HG03565 (cell line): ENCODE results near the gene RAB3IL1.

Source experiments
- ATAC-seq: cut with Tn5 transposase; IDR thresholded peaks from one replicate; pipeline ENCODE4 v1.9.1; 2021; ENCODE audit warnings: mild to moderate bottlenecking, moderate library complexity; ENCODE audit not compliant: unreplicated experiment

Gene RAB3IL1

DNA sequence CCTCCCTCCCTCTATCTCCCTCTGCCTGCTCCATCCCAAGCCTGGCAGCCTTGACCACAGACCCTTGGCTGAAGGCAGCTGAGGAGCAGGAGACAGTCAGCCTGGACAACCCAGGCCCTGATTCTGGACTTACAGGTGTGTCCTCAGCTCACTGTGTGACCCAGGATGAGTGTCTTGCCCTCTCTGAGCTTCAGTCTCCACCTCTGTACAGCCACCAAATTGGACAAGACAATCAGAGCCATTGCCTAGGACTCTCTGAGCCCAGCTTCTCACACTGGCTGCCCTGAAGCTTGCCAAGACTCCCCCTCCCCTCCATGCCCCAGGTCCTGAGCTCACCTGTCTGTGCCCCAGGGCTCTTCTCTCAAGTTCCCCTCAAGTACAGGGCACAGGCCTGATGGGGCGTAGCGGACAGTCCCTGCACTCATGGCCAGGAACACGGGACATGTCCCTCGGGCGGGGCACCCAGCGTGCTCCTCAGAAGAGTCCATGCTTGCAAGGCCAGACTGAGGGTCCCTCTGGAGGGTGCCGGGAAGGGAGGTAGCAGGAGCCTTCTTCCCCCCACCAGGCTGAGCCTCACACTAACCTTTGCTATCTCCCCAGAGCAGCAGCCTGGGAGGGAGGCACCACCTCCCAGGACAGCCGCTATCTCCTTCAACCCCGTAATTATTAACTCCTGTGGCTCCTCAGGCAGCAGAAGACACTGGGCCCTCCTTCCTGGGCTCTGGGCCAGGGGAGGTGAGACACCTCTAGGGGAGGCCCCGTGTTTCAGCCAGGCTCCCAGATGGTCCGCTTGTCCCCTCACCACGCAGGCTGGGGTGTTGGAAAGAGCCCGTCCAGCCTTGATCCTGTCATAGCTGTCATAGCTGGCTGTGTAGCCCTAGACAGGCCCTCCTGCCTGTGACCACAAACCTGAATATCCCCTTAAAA lies 2.6 kb upstream of the RAB3IL1 start:
- no peak for ATAC-seq

DNA sequence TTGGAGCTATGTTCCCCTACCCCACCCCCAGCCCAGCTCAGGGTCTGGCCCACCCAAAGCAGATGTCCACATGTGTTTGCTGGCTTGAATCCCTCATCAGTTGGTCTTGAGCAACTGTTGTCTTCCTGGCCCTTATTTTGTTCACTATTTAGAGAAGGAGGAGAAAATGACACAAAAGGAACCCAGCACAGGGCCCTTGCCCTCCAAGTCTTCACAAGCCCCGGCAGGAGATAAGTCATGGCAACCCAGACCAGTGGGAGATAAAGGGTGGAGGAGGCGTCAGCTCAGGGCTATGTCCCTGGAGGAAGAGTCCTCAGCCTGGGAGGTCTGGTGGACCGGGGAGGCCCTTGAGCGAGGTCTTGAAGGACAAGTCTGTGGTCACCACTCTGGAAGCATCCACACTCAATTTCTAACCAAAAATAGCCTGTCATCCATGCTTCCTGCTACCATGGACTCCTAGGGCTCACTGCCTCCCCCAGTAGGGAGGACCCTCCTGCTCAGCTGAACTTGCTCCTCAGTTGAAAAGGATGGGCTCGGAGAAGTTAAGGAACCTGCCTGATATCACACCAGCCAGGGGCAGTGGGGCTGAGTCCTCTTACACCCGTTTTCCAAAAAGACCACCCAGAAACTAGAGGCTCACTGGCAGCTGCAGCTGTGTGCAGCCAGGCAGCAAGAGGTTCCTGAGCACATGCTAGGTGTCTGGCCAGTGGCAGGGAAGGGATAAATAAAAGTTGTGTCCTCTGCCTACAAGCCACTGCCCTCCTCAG lies 1.8 kb upstream of the RAB3IL1 start:
- ATAC-seq, result no peak

DNA sequence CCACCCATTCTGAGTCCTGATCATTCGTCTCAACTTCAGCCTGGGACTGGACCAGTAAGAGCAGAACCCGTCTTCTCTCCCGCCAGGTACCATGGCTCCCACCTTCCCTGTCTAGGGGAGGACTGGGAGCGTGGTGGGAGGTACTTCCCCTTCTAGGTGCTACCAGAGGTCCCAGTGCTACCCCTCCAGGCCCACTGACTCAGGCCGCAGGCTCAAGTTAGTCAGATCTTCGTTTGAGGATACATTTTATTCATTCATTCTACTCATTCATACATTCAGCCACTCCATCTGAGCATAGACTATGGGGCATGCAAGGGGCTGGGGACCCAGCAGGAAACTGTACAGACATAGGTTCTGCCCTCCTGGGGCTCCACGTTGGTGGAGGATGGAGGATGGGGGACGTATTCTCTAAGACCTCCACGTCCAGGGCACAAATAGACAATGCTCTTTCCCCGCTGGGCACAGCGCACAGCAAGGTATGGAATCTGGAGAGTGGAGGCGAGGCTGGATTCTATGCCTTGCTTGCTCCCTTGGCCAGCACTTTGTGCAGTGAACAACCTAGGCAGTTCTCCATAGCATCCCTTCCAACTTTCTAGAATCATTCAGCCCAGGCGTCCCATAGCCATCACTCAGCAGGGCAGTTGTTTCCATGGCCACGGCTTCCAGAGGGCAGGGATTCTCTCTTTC lies 1.0 kb upstream of the RAB3IL1 start:
- no peak for ATAC-seq

DNA sequence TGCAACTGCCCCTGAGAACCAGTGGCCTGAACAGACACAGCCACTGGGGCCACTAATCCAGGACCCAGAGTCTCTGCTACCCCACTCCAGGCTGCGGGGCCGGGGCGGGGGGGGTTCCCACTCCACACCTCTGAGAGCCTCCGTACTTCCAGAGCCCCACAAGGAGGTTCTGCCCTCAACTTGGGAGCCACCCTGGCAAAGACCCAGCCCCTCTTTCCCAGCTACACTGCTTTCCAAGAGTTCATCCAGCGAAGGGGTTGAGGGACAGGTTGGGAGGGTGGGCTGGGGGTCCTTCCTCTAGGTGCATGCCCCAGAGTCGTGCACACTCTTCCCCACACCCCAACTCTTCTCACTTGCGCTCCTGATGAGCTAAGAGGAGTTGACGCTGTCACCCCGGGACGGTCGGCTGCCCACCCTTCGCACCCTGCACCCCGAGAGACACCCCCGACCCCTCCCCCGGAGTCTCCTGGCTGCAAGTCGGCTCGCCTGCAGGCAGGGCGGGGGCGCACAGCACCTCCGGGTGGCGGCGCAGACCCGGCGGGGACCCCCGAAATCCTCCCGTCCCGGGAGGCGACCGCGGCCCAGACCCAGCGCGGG lies 531 bp downstream of the RAB3IL1 start:
- ATAC-seq, result no peak

DNA sequence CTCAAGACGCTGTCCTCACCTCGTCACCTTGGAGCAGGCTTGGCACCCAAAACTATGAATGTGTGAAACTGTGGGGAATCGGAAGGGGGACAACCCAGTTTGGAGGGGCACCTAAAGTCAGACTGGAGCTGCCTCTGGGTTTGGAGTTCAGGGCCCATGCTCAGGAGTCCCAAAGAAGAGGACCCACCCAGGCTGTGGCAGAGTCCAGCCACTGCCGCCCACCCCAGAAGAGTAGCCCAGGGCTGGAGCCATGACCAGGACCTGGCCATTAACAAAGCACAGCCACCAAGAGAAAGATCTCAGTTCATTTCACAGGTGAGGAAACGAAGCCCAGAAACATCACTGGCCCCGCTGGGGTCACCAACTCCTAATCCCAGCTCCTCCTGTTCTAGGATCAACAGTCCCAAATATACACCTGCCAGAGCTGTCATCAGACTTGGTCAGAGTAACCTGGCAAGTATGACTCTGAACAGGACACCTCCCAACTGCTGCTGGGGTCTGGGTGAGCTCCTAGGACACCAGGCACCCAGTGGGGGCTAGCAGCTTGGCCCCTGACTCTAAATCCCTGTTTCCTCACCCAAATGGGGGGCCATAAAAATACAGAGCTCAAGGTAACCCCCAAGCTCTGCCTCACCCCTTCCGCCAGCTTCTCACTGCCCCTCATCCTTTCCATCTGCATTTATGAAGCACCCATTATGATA lies 2.7 kb downstream of the RAB3IL1 start:
- ATAC-seq, result no peak

DNA sequence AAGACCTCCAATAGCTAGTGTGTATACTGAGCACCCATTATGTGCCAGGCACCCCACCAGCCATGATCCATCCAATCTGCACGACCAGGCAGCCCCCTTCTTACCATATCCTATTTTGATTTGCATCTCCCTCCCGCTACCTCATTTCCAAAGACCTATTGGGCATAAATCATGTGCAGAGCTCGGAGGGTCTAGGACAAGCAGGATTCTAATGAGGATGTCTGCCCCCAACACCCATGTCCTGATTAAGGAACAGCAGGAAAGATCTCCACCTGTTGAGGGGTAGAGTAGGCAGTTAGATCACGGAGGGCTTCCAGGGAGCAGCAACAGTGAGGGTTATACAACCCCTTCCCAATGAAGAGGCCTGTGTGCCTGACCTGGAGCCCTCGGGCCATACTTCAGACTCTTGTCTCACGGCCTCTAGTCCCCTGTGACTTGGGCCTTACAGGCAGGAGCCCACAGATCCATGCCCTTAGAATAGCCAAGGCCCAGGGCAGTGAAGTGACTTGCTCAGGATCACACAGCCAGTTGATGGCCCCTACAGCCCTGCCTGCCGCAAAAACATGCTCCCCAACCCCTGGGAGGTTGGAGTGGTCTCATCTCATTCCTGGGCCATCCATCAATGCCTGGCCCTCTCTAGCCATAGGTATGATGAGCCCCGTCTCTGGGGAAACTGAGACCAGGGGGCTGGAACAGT lies 3.5 kb downstream of the RAB3IL1 start:
- ATAC-seq, result no peak

DNA sequence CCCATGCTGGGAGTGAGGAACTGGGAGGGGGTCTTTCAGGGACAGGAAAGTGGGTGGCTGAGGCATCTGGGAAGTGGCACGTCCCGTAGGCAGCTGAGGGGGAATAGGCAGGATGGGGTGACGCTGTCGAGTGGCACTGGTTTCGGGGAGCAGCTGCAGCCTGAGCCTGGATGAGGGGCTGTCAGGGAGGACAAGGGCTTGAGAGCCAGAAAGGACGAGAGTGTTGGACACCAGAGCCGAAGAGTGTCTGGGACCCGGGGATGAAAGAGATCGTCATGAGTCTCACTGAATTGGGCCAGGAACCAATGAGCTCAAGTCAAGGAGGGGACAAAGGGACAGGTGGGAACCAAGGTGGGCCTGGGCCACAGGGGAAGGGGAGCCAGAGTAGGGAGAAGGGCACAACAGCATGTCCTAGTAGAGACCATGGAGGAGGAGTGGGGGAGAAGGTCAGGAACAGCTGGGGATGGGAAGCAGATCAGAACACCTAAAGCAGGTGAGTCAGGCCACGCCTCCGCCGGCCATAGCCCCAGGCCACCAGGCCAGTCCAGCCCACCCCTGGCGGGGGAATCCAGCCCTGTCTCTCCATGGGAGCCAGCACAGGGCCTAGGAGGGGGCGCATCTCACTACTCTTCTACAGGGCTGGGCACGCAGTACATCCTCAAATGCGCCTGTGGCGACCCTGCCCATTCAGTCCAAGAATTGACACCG lies 4.2 kb downstream of the RAB3IL1 start:
- ATAC-seq, result no peak

DNA sequence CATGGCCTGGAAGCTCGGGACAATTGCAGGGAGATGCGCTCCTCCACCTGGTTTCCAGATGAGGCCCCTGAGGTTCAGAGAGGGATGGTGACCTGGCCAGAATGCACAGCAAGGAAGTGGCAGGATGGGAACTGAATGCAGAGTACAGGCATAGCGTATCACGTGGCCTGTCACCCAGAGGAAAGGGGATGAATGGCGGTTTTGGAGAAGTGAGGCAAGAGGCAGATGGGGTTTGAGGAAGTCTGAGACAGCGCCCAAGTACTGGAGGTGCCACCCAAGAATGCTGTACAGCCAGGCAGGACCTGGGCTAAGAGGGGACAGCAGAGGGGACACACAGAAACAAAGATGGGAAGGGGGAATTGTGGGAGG lies 4.9 kb downstream of the RAB3IL1 start:
- ATAC-seq, result no peak

DNA sequence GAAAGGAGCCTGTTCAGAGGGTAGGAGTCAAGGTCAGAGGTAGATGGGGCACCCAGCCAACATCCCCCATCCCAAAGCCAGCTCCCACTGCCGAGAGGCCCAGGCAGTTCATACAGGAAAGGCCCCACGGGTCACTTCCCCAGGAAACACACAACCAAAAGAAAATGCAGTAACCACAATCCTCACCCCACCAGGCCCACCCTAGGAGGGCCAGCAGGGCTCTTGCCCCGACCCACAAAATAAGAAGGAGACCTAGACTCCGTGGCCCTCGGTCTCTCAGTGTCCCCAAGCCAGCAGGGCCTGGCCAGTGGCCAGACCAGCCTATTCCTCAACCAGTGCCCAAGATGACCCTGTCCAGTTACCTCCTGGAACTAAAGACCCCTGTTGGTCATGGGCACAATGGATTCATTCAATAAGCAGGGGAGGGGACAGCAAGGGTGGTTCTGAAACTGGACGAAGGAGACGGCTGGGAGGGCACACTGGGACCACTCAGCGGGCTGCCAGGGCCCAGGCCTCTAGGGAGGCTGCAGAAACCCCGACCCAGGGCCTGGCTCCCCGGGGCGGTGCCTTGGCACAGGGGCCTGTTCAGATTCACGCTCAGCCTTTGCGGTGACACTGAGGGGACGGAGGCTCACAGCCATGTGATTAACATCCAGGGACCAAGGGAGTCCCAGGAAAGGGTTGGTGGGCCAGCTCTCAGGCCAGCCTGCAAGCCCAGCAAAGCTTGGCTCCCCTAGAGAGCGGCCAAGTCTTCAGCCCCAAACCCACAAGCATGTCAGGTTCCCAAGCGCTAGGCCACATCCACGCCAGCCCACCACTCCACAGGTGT lies 5.5 kb downstream of the RAB3IL1 start:
- ATAC-seq, result no peak

DNA sequence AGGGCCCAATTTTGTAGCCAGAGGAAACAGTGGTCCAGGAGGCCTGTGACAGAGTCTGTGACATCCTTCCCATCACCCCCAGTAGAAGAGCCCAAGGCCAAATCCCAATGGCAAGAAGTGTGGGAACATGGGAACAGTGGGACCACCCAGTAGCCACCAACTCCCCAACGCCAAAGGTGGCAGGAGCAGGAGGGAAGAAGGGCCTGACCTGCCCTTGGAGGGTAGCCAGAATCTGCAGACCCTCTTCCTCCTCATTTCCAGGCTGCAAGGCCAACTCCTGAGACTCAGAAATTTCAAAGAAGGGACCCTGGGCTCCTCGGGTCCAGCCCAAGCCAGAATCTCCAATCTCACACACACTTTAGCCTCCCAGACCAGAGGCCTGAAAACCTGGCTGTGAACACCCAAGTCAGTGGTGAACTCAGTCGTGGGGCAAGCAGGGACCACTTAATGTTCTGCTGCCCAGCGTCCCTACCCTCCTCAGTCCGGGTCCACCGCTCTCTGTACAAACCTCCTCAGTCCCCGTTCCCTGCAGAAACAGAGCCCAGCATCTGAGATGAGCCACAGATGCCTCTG lies 6.2 kb downstream of the RAB3IL1 start:
- ATAC-seq, result no peak

DNA sequence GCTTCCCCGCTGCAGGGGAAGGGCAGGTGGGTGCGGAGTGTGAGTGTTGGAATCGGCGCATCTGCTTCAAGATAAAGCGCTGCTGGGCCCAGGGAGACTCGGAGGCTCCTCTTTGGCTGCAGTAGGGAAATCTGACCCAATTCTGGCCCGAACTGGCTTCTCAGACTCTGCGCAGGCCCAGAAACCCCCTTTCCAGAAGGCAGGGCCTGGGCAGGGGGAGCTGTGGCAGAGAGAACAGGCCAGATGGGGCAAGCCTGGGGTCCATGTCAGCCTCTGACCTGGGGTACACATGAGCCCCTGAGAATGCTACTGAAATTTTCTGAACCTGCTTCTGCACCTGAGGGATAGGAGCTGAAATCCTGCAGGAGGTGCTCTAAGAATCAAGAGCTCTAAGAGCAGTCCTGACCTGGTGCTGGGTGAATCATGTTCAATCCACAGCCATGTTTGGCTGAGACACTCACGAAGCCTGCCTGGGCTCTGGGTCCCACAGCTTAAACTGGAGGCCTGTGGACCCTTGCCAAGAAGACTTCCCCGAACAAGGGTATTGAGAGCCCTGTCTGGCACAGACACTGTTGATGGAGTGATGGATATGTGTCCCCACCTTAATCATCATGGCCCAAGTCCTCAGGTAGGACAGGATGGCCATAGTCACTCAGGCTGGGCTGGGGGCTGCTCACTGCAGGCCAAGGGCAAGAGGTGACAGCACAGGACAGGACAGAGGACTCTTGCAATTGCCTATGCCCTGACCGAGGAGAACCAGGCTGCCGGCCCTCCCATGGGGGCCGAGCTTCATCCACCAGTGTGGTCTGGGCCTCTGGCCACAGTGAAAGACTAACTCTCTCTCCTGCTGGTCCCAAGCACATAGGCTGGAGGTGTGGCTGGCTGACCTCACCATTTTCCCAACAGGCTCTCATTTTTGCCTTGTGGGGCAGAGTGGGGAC lies 6.9 kb downstream of the RAB3IL1 start:
- ATAC-seq, result no peak

DNA sequence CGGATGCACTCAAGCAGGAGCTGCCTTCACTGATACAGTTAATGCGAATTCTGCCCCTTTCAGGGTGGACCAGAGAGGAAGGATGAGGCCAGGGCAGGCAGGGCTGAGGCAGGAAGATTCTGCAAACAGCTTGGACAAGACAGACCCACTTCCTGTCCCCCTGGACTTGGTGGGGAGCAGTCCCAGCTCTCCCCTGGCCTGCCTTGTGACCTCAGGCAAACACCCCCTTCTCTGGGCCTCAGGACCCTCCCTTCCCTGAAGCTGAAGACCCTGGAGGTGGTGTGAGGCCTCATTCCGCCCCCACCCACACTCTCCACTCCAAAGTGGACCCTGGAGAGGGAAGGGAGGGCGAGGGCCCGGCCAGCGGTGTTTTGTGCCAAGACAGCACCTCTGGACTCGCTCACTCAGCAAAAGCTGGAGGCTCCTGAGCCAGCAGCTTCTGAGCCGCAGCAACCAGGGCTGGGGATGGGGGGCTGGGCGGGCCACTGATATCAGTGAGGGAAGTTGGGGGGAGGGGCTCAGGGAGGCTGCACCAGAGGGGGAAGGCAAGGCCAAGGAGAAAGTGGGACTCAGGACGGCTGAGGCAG lies 8.5 kb downstream of the RAB3IL1 start:
- ATAC-seq, result no peak

DNA sequence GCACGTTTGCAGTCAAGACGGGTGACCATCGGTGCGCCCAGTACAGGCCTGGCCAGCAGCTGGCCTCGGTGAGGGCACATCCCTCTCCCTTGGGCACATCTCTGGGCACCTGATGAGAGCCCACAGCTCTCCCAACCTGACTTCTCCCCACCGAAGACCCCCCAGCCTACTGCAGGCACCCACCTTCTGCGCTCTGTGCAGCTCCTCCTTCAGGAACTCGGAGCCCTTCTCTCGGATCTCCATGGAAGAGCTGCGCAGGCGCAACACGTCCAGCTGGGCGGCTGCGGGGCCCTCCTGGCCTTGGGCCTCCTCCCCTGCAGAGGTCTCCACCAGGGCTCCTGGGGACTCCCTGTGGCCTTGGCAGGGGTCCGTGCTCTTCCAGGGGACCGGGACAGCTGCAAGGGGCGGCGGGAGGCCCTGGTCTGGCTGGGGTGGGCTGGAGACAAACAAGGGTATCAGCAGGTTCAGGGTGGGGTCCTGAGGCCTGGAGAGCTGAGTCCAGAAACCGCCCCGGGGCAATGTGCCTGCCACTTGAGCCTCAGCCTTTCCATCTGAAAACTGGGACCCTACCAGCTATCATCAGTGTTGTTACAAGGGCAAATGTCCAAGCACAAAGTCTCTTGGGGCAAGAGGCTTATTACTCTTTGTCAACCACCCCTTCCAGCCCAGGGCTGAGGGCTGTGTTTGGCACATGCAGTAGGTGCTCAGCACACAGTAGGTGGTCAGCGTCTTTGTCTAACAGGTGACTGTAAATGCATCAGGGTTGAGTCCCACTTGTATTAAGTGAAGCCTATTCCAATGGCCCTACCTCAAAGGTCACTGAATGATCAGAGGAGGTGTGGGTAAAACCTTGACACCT lies 9.3 kb downstream of the RAB3IL1 start:
- ATAC-seq, result no peak

DNA sequence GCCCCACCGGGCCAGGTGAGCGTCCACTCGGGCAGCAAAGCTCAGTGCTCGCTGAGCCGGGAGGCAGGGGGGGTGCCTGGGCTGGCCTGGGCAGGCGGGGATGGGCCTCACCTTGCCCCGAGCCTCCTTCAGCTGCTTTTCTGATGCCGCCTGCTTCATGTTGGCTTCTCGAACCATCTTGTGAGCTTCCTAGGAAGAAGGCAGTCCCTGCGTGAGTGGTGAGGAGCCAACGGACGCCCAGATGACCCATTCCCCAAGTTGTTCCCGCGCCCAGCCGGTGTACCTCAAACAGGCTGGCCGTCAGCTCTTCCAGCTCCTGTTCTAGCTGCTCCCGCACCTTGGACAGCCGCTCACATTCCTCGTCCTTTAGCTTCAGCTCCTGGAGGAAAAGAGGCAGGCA lies 10.1 kb downstream of the RAB3IL1 start:
- ATAC-seq, result no peak

DNA sequence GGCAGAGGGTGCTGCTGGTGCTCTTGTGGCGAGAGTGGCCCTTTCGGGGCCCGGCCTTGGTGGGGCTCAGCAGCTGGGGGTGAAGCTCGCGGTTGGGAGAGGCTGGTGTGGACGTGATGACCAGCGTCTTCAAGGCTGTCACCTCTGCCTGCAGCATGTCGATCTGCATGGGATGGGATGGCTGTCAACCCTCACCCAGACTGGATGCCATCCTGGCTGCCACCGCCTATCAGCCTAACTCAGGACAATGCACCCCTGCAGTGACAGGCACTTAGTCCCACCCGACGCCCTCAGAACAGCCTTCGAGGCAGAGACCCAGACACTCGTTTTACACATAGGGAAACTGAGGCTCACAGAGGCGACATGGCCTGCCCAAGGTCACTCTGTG lies 10.8 kb downstream of the RAB3IL1 start:
- no peak for ATAC-seq
